GM21515 (cell line): ENCODE results near the gene CDK5RAP2.

Experiments
- ATAC-seq: cut with Tn5 transposase; IDR thresholded peaks from one replicate; pipeline ENCODE4 v1.9.1; 2021; ENCODE audit not compliant: unreplicated experiment

Gene CDK5RAP2

DNA sequence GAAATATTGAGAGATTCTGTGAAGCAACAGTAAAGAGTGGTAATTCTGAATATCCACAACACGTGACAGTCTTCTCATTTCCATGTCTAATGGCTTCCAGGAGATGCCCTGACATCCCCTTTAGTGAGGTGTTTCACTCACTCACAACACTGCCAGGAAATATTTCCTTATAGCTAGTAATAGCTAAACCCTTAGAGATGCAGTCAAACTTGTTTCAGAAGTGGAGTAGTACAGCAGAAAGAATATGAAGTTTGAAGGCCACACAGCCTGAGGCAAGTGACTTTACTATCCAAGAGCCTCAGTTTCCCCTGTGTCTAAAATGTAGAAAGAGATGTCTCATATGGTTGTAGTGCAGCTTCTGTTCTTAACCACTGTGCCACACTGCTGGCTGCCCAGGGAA, 139.2 kb downstream of the CDK5RAP2 start:
- no peak for ATAC-seq

DNA sequence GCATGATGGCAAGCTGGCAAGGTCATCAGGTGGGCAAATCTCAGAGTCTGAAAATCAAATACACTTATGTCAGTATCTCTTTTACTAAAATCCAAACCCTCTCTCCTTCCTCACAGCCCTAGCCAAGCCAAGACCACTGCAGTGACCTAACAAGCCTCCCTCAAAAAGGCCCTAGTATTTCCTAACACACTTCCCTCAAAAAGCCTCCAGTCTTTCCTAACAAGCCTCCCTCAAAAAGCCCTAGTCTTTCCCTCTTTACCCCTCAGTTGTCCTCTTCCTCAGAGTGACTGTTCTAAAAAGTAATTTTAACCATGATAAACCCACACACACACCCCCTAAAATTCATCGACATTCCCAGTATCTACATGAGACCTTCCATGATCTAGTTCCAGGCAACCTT, 140.0 kb downstream of the CDK5RAP2 start:
- ATAC-seq, result no peak

DNA sequence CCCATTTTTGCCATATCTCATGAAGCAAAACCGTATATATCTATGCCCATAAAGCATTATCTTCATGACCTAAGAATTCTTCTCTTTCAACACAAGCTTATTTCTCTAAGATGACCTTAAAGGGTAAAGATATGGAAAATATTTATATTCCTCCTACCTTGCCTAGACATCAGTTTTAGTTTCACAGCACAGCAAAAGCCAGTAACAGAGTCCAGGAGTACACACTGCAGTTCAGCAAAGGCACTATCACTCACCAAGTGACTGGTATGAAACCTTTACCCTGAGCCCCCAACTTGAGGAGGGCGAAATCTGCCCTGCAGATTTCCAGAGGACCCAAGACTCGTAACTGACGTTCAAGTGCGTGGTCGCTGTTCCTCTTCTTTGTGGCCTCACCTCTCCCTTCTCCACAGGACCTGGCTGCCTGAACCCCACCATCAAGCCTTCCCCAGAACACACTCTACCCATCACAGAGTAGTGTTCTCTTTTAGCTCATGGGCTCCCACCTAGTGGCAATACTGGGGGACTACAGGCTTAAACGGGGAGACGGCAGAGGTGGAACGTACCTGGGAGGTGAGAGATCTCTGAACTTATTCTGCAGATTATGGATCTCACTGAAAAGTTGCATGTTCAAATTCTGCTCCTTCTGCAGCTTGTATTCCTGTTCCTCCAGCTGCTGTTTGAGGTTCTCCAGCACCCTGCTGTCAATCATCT, 141.0 kb downstream of the CDK5RAP2 start:
- no peak for ATAC-seq

DNA sequence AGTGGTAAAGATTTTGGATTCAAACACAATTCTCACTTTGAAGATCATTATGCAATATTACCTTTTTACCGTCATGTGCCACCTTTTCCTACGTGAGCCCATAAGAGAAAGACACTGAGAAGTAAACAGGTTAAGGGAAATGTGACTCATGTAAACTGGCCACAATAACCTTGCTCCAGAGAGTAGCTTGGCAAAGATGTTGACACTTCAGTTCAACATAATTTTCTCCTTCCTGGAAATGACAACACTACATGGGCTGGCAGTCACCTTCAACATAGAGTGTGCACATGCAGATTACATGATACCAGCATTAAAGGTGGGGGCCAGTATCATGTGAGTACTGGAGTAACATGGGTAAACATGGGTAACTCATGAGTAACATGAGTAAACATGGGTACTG, 141.9 kb downstream of the CDK5RAP2 start:
- ATAC-seq, result no peak

- no peak for ATAC-seq
Measured at GRCh38 chr9:120436983-120437475, 142.9 kb downstream of the CDK5RAP2 start.

DNA sequence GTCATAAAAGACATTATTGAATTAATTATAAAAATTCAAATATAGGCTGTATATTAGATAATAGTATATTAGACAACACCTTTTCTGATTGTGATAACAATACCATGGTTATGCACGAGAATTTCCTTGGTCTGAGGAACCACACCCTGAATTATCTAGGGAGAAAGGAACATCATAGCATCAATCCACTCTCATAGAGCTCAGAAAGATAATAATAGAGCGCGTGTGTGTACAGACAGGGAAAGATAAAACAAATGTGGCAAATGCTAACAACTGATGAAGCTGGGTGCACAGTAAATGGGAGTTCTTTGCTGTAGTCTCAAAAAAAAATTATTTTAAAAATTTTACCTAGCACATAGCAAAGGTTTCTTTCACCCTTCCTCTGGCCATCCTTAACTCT, 143.5 kb downstream of the CDK5RAP2 start:
- no peak for ATAC-seq

DNA sequence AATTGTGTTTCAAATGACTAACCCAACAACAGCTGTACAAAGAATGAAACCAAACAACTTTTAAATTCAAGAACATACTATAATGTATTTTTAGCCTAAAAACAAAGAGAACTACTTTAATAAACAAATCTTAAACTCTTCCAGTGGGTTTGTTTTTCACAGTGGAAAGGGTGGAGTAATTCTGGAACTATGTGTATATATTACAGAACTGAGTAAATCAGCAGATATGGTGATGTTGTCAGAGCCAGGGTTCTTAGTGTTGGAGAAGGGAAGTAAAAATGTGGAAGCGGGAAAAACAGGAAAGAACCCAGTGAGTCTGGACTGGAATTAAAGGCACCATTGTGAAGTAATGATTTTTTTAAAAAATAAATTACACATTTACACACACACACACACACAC, 144.9 kb downstream of the CDK5RAP2 start:
- ATAC-seq, result no peak

GRCh38 chr9:120434532-120434931, 145.4 kb downstream of the CDK5RAP2 start:
- no peak for ATAC-seq

DNA sequence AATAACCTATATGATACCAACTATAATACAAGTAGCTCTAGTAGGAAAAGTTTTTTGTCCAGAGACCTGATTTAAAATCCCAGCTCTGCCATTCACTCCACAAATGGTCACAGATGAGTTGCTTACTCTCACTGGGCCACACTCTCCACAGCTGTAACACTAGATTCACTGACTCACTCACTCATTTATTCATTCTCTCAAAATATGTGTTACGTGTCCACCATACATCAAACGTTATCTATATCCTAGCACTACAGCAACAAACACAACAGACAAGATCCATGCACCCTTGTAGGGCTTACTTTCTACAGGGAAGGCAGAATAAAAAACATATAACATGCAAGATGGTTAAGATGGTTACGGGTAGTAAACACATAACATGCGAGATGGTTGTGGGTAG, 146.3 kb downstream of the CDK5RAP2 start:
- no peak for ATAC-seq

GRCh38 chr9:120432600-120432999, 147.4 kb downstream of the CDK5RAP2 start:
- no peak for ATAC-seq

DNA sequence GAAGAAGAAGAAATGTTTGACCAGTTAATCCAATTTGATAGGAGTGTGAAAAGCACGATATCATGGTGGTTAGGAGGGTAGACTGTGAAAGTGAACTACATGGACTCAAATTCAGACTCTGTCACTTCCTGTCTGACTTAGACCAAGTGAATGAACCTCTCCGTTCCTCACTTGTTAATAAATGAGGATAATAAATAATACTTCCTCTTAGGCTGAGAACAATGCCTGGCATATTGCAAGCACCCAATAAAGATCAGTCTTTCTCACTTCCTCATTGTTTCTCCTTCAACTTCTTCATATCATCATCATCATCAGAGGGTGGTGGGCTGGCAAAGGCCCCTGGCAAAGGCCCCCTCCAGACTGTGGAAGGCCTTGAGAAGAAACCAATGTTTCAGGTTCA, 148.7 kb downstream of the CDK5RAP2 start:
- ATAC-seq, result no peak

- no peak for ATAC-seq
Measured at GRCh38 chr9:120424248-120424647, 155.7 kb downstream of the CDK5RAP2 start.

GRCh38 chr9:120423812-120424211, 156.2 kb downstream of the CDK5RAP2 start:
- ATAC-seq, result no peak

DNA sequence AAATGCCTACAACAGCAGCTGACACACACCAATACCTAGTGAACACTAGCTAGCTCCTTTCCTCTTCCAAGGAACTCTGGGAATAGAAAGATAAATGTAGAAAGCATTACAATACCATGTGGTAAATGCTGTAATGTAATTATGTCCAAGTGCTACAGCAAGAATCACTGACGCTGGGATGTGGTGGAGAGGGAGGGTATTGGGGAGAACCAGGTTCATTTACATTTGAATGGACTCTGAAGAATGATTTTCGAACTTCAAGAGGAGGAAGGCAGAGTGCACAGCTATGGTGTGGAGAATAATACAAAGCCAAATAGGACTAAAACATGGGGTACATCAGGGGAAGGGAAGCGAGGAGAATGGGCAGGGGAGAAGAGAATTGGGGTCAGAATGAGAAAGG, 158.0 kb downstream of the CDK5RAP2 start:
- no peak for ATAC-seq

DNA sequence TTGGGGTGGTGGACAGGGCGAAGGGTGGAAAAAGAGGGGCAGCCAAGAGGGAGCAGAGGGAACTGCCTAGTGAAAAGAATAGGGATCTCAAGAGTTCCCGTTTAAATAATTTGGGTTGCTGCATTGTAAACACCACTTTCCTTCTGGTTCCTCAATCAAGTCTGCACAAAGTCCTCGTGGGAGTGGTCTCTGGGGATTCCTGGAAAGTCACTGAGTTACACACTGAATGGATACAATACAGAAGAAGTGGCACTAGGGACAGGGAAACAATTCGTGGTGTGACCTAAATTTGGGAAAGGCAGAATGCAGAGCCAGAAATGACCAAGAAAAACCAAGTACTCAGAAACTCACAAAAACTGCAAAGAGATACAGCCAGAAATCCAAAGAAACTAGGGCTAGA, 161.7 kb downstream of the CDK5RAP2 start:
- no peak for ATAC-seq

DNA sequence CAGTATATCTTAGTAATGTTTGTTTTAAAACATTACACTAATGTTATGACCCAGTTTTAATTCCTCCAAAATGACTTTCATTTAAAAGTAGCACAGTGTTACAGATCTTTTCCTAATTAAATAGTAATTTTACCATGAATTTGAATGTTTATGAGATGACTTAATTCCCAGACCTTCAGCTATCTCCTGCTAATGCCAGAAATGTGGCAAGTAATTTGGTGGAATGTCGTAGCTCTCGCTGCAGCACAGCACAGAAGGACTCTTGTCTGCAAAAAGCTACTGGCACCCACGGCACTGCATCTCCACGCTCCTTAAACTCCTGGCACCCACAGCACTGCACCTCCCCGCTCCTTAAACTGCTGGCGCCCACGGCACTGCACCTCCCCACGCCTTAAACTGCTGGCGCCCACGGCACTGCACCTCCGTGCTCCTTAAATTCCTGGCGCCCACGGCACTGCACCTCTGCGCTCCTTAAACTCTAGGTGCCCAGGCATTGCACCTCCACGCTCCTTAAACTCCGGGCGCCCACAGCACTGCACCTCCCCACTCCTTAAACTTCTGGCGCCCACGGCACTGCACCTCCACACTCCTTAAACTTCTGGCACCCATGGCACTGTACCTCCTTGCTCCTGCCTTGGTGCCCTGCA, 163.1 kb downstream of the CDK5RAP2 start:
- ATAC-seq, result no peak

DNA sequence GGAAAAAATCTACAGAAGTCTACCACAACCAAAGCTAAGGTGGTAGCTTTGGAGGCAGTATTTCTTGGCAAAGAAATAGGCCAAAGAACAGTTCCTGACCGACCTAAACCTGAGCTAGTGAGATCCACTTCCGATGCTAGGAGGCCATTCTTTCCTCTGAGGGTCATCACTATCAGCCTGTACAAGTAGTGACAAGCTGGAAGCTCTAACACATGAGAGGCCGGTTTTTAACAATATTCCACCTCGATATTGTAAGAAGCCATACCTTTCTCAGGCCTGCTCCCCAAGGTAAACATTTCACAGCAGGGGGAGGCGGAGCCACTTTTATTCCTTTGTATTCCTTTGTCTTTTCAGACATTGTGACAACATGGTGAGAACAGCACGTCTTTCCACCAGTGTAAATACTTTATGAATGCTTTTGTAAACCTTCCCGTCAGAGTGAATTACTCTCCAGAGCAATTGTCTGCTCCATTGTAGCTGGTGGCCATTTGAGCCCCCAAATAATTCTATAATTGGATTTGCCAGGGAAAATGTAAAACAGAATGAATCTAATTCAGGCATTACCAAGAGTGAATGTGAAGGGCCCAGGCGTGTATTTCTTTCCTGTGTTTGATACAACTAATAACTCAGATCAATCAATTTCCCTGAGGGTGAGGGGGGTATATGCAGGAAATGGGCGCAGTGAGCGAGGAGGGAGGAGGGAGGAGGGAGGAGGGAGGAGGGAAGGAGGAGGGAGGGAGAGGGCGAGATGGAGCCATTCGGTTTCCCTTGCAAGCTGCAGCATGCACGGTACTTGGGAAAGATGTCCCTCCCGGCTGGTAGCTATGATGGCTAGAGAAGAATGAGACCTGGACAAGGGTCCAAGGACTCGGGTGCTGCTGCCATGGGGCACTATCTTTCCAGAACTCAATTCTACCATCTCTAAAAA, 166.6 kb downstream of the CDK5RAP2 start:
- ATAC-seq, result no peak

- ATAC-seq, result no peak
Measured at GRCh38 chr9:120412425-120412951, 167.5 kb downstream of the CDK5RAP2 start.

DNA sequence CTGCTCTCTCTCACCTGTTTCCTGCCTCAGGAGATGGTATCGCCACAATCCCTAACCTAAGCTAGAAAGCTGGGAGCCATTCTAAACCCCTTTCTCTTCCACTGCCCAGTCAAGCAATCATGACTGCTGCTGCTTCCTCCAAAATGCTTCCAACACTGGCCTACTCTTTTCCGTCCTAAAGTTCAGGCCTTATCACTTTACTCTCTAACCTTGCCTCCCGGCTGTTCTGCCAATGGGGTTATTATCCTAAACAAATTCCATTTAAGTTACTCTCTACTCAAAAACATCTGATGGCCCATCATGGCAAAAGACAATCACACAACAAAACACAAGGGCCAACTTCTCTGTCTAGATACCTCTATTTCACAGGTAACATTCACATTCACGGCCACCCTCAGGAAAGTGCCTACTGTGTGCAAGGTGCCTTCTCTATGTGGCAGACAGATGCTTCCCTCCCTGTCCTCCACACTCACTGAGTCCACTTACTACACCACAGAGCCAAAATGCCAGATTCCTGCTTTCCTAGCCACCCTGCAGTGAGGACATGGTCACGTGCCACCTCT, 168.0 kb downstream of the CDK5RAP2 start:
- no peak for ATAC-seq

- ATAC-seq, result no peak
Measured at GRCh38 chr9:120410925-120411501, 169.0 kb downstream of the CDK5RAP2 start.
